Measurements from ENCODE around the gene DDC.

The DDC gene

DNA sequence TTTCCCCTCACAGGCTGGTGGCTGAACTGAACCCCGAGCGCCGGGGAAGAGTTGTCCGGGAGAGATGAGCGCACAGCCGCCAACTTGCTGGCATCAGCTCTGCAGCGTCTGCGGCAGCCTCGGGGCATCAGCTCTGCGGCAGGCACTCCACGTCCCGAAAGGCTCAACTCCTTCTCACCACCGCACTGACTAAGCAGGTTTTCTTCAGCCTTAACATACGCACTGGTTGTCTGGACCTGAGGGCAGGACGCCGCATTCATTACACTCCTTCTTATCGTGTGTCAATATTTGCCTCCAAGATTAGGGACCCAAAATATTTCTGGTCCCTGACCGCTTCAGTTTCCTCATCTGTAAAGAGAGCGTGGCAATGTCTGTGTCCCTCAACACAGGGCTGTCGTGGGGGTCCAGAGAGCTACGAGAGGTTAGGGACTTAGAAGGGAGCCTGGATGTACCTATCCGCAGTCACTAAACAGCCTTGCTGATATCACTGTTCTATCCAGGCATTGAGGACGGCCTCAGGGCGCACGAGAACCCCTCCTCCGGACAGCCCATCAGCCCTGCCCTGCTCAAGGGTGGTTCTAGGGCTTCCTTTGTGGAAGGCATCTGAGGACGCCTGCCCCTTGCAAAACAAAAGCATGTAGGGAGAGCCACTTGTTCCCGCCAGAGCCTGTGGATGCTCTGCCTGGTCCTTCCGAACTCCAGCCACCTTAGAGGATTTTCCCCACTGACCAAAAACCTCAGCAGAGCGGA, 72.3 kb downstream of the DDC start:
- no peak overlapping the region for H3K27ac ChIP-seq
- TF ChIP-seq CTCF (conservative IDR thresholded peaks at IDR 0.05; ENCODE audit: low read depth), result no peak
- no peak for DNase-seq (ENCODE audit: low spot score)
- POLR2A ChIA-PET (ENCODE audit: low non-redundant PET), result no interaction called here
- CTCF ChIA-PET, result no interaction called here

GRCh38 chr7:50491943-50492342, 73.3 kb downstream of the DDC start:
- no peak for TF ChIP-seq CTCF (conservative IDR thresholded peaks at IDR 0.05; ENCODE audit: low read depth)
- ChIA-PET CTCF (no interaction called here), POLR2A (ENCODE audit: low non-redundant PET) (no interaction called here)
- no peak for DNase-seq (ENCODE audit: low spot score)
- H3K27ac ChIP-seq, result no peak overlapping the region

DNA sequence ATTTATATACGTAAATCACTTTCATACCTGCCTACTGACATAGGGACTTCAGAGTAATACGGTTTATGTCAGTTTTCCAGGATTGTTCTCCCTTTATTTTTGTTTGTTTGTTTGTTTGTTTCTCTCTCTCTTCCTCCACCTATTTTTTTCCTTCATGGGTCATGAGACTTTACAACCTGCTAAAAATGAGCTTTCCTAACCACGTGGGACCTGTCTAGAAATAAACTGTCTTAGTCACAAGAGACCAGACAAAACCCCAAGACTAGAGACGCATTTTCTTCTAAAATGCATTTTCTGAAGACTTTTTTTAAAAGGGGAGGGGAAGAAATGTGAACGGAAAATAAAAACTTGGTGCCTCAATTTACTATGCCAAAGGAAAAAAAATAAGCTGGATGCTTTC, 74.0 kb downstream of the DDC start:
- CTCF ChIA-PET, result interaction anchor here (0.6 to 0.7 kb wide), 4 partner anchors 10 to 350 kb away, joined by 3 to 5 read pairs (median 4); no protein-coding TSS in a partner anchor
- TF ChIP-seq CTCF (conservative IDR thresholded peaks at IDR 0.05; ENCODE audit: low read depth), result no peak
- H3K27ac ChIP-seq, result no peak overlapping the region
- POLR2A ChIA-PET (ENCODE audit: low non-redundant PET), result no interaction called here
- no peak for DNase-seq (ENCODE audit: low spot score)

- no peak for DNase-seq (ENCODE audit: low spot score)
- POLR2A ChIA-PET (ENCODE audit: low non-redundant PET), result no interaction called here
These were observed 76.8 kb downstream of the DDC start for GRCh38 chr7:50488379-50488778.

DNA sequence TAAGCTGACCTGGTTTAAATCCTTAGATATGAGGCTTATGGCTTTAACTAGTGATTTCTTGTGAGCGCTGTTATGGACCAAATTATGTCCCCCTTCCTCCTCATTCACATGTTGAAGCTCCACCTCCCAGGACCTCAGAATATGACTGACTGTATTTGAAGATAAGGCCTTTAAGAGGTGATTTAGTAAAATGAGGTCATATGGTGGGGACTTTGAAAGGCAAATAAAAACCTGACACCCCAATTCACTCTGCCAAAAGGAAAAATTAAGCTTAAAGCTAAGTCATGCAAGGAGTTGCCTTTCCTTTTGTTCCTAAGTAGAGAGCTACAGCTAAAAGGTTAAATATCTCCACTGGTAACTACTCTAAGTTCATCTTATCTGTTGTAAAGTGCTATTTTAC, 78.7 kb downstream of the DDC start:
- POLR2A ChIA-PET (ENCODE audit: low non-redundant PET), result no interaction called here
- TF ChIP-seq CTCF (conservative IDR thresholded peaks at IDR 0.05; ENCODE audit: low read depth), result no peak
- CTCF ChIA-PET, result interaction anchor here (0.6 to 1.7 kb wide), 3 partner anchors 15 to 19 kb away, joined by 3 to 4 read pairs (median 3); no protein-coding TSS in a partner anchor
- no peak overlapping the region for H3K27ac ChIP-seq
- DNase-seq (ENCODE audit: low spot score), result no peak

More at GRCh38 chr7:50488379-50488778, 76.8 kb downstream of the DDC start:
- no peak for TF ChIP-seq CTCF (conservative IDR thresholded peaks at IDR 0.05; ENCODE audit: low read depth)
- CTCF ChIA-PET, result no interaction called here
- no peak overlapping the region for H3K27ac ChIP-seq

GRCh38 chr7:50481867-50482266, 83.3 kb downstream of the DDC start:
- H3K27ac ChIP-seq, result no peak overlapping the region
- no peak for DNase-seq (ENCODE audit: low spot score)
- ChIA-PET CTCF (interaction anchor here (1.0 kb wide), 1 partner anchor 26 kb away, joined by 3 read pairs; no protein-coding TSS in a partner anchor), POLR2A (ENCODE audit: low non-redundant PET) (no interaction called here)
- no peak for TF ChIP-seq CTCF (conservative IDR thresholded peaks at IDR 0.05; ENCODE audit: low read depth)
